G401 (cell line): ENCODE results near the gene MBL2. TPM values are rescaled to one million over a fixed set of nuclear protein-coding genes. Genes with fewer than 3 reads are reported as not detected.

ENCODE experiments used
- DNase-seq: peaks from one replicate; pipeline ENCODE4 v3.0.0-alpha.2; 2015; ENCODE audit warnings: low spot score
- in situ Hi-C: cut with HindIII; loops from 2 replicates; pipeline ENCODE4 v1.10.0; 2016; ENCODE audit warnings: low sequenced_read_pairs, mixed read lengths
- total RNA-seq: library from RNA; depleted of rRNA; stranded (reverse); fragments of >200 nt; shearing (Covaris generic); gene quantifications from 2 replicates; pipeline ENCODE4 v1.2.3, GENCODE V29; 2014; rRNA removed

MBL2 gene
- 0.17 and 0.43 TPM in 2 replicates for total RNA-seq

DNA sequence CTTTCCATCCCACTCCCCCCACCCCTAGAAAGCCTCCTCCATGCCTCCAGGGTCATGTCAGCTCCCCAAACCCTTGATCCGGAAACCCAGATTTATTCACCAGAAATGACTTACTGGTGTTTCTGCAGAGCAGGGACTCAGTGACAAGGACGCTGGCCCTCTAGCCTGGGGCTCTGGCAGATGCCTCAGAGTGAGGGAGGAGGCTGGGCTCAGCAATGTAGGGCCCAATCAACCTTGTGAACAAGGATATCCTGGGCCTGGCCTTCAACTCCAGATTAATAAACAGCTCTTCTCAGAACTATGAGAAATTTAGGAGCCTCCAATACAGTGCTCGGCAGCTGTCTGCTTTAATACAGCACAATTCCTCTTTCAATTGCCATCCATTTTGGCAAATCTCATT, at the start of gene MBL2:
Gene MBL2, minus strand, starts transcription at position 162 of the 400 bp plus-strand sequence. CDS start 1,149 bp downstream, outside the sequence.
- in situ Hi-C loops, result no loop called here
- no peak for DNase-seq

DNA sequence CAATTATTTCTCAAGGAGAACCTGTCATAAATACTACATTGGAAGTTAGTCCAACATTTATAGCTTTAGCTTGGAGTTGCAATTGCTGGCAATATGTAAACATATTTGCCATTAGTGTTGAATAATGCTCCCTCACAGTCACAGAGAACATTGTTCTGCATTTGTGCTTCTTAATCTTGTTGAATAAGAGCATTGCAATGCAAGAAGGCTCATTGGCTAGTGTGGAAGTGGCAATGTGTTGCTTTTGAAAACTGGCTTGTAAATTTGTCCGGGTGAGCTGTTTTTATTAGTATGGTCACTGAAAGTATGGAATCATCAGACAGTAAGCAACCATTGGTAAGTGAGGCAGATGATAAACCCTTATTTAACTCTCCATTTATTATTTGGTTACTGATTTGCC, 47.7 kb upstream of the MBL2 start:
- in situ Hi-C loops, result no loop called here
- no peak for DNase-seq

DNA sequence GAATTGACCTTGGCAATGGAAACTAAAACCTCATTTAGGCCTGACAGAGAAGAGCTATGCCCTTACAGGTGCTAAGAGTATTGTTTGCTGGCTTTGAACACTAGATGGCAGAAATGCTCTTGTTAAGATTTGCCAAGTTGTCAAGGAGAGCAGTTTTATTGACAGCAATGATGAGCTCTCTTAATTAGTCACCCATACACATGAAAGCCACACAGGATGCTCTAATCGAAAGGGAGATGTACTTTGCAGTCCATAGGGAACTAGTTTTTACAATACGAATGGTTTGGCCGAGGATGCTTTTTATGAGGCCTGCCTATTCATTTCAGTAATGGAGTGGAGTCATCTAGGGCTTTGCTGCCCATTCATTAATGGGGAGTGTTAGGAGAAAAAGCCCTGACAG, 45.4 kb upstream of the MBL2 start:
- in situ Hi-C loops, result no loop called here
- DNase-seq, result peak; percentile 42

DNA sequence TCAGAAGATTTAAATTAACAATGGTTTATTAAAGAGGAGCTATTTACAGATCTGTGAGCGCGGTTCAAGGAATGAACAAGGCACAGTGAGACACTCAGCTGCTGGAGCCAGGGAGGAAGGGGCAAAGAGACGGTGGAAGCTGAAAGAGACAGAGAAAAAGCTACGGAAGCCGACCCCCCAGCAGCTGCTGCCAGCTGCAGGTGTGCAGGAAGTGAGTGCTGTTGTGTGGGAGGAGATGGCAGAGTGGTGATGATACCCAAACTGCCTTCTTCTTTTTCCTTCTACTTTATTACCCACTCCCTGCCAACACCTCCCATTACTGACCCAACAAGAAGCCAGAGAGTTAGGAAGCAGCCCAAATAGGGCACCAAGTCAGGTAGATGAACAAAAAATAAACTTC, 41.9 kb upstream of the MBL2 start:
- in situ Hi-C loops, result no loop called here
- no peak for DNase-seq

DNA sequence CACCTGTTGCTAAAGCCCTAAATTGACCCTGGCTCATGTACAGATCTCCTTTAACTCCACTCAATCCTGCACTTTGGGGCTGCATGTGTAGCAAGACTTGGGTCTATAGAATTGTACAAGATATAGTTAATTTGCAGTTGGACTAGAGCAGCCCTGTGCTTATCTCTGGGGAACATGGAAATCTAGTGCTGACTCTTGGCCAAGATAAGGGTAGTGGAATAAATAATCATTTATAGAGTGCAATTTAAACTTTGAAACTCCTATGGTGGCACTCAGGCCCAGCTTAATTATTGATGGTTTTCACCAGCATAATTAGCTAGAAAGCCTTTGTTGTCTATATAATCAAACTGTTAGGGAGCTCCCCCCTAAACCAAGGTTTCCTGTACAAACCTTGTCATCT, 39.2 kb upstream of the MBL2 start:
- in situ Hi-C loops, result no loop called here

DNA sequence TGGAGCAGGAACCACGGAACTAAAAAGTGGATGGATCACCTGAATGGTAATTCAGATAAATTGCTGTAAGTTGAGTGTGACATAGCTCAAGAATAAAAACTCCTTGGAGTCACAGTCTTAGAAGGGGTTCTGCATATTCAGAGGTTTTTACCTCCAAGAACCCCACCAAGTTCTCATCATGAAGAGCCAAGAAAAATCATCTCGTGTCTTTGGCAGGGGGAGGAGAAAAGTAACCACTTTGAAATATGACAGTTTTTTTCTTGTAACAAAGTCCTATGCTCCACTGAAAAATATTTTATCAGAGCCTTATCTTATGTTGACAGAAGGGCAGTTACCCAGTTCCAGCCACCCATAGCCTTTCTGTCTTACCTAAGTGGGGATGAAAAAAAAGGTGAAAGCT, 38.2 kb upstream of the MBL2 start:
- no peak for DNase-seq
- in situ Hi-C loops, result no loop called here

More for the DNA sequence above, 39.2 kb upstream of the MBL2 start:
- DNase-seq, result no peak

DNA sequence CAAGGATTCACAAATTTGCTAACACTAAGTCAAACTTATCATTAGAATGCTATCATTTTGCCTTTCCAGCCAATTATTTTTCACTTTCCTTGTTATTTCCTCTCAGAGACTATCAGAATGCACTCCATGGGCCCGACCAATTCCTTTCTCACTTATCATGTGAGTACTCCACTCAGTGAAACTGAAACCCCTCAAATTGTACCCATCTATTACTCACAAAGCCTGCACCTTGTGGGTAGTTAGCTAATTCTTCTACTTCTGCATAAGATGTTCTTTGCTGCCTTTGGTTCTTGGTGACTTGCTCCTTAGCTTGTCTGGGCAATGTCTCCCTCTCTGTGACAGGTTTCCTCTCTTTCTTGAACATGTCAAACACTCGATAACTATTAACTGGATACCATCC, 35.2 kb upstream of the MBL2 start:
- DNase-seq, result no peak
- in situ Hi-C loops, result no loop called here

DNA sequence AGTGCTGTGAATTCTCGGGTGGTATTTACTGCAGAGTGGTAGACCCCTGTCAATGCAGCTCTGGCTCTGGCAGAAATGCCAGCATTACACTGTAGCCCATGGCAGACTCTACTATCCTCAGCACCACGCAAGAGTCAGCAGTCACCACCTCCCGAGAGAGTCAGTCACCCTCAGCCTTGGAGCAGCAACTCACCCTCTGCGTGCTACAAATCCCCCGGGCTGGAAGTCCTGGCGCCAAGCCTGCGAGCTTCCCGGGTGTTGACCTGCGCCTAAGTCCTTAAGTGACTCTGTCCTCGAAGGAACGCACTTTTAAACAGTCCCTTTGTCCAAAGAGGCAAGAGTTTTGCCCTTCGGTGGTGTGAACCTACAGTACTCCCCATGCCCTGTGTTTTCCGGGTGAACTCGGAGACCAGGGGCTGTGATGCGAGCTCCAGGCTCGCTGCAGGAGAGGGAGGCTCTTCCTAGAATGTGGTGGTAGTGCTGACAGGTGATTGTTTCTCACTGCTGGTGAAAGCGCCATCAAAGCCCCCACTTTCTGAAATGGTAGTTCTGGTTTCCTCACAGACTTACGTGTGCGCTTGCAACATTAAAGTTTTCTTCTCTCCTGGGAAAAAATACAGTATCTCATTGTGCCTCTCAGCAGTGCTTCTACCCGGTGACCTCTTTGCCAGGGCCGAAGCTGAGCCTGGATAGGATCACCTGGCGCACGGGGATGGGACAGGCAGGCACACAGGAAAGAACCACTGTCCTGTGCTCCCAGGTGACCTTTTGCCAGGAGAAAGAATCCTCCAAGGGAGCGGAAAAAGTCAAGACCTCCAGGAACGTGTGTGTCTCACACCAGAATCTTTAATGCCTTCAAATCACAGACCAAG, 33.1 kb upstream of the MBL2 start:
- no peak for DNase-seq
- in situ Hi-C loops, result no loop called here

DNA sequence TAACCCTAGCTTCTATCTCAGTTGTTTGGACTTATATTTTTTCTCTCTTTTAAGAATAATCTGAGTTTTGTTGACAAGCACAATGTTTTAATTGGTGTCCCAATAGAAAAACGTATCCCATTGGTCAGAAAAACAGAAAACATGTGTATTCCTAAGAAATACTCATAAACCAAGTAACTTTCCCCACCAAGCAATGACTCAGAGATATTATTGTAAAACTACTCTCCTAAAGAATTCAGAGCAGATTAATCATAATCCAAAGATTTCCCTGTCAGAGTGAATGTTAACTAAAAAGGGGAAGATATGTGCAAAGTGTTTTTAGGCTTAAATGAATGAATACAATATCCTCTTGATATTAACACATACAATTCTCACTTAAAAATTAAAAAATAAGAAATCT, 29.4 kb upstream of the MBL2 start:
- DNase-seq, result no peak
- in situ Hi-C loops, result no loop called here

DNA sequence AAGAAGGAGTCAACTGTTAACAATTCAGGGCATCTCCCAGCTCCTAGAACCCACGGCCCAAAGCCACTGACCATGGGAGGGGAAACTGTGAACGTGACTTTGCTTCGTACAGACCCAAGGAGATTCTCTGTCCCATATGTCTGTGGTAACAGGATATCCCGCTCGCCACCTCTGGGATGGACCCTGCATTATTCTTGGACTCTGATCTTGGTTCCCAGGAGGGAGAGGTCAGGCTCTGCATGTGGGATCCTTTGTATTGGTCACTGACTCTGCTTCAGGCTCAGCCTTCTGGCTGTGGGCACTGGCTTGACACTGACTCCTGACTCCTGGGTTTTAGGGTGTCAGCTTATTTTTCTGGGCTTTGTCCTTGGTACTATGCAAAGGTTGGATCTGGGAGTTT, 13.5 kb upstream of the MBL2 start:
- in situ Hi-C loops, result no loop called here
- DNase-seq, result no peak

DNA sequence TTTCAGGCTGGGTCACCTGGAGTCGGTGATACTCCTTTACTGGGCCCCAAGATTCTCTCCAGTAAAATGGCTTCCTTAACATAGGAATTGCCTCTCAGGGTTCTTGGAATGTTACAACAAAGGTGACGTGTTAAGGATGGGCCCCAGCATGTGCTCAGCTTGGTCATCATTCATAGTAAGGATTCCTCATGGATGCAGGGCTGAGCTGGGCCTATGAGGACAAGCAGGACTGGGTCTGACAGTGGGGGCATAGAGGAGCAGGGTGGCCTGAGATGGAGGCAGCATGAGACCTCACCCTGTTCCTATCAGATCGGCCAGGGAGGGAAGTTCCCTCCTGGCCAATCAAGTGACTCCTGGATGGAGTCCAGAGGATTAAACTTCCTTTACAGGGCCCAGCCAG, 12.8 kb upstream of the MBL2 start:
- in situ Hi-C loops, result no loop called here

DNA sequence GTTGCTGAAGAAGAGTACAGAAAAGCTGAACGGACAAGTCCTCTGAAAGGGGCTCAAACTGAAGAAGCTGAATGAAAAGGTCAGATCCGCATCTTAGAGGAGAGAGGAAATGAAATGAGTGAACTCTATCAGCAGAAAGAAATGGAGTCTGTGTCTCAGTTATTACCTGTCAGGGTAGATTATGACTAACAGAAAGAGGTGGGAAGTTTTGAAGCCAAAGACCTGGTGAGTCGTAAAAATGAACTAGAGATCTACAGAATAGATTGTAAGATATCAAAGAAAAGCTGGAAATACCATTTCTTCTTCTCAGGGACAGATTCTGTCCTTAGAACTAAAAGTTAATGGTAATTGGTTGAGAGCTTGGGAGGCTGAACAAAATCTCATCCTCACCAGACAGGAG, 11.1 kb upstream of the MBL2 start:
- in situ Hi-C loops, result no loop called here
- DNase-seq, result no peak

More for the DNA sequence above, 12.8 kb upstream of the MBL2 start:
- DNase-seq, result no peak

DNA sequence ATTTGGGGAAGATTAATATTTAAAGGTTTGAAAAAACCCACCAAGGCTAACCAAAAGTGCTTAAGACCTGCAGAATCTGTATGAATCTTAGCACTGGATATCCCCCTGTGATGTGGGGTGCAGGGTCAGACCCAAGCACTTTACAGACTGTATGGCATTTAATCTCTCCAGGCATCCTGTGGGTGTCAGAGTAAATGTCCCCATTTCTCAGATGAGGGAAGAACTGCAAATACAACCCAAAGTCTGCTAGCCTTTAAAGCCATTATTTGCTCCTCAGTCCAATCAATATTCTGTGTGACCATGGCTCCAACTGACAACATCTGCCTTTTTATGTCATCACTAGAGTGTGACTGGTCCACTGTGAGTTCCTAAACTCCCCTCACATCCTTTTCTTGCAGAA, 10.0 kb upstream of the MBL2 start:
- in situ Hi-C loops, result no loop called here
- DNase-seq, result no peak

DNA sequence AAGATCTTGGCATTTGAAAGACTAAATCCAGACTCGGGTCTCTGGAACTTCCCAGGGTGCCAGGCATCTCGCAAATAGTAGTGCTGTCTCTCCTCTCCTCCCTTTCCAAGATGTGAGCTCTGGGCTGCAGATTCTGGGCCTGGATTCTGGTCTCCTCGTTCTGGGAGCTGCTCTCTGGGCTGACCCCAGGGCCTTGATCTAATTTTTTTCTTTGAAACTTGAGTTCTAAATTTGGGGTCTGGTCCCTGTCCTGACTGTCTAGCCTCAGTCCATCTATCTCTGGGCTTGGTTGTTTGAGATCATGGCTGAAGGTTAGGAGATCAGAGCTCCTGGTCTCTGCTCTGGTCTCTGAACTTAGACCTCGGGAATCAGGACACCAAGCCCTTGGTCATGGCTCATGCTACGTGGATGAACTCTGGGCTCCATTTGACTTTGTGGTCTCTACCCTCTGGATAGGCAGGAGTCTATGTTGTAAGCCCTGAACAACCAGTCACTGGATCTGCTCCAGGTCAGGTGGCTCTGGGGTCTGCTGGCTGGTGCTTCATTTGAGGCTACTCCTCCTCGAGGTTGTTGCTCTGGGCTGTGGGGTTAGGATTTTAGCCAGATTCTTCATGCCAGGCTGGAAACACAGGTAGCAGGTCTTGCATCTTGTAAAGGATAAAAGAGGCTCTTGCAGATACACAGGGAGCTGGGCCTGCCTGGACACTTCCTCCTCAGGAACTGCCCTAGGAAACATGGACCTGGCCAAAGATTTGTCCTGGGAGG, 8.0 kb upstream of the MBL2 start:
- in situ Hi-C loops, result no loop called here
- no peak for DNase-seq

DNA sequence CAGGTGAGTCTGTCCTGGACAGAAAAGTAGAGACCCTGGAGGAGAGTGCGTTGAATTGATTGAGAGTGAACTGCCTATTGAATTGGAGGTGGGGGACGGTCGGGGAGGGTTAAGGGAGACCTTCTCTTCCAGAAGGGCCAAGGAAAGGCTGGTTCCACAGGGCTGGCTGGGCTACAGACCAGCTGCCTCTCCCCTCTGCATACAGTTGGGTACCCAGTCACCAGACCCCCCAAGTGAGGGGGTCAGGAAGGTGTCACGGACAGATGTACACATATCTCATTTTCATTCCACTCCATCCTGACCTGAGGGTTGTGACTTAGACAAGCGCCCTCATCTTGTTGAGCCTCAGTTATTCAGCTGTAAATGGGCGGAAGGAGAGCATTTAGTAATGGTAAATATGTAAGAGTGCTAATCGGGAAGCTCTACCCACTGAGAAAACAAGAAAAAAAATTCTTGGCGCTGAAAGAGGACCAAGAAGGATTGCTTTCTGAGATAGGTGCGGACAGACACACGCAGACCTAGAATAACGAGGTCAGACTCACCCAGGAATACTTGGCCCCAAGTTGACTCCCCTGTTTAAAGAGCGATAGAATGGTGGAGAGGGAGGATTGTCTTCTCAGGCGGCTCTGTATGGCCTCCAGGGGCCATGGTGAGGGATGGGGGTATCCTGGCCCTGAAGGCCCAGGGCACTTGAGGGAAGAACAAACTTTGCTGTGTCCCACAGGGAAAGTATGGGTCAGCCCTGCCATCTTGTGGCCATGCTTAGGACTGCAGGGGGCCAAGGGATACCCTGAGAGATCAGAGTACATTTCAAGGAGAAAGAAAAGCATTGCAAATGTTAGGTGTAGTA, 7.2 kb upstream of the MBL2 start:
- in situ Hi-C loops, result no loop called here
- DNase-seq, result peak; percentile 40

DNA sequence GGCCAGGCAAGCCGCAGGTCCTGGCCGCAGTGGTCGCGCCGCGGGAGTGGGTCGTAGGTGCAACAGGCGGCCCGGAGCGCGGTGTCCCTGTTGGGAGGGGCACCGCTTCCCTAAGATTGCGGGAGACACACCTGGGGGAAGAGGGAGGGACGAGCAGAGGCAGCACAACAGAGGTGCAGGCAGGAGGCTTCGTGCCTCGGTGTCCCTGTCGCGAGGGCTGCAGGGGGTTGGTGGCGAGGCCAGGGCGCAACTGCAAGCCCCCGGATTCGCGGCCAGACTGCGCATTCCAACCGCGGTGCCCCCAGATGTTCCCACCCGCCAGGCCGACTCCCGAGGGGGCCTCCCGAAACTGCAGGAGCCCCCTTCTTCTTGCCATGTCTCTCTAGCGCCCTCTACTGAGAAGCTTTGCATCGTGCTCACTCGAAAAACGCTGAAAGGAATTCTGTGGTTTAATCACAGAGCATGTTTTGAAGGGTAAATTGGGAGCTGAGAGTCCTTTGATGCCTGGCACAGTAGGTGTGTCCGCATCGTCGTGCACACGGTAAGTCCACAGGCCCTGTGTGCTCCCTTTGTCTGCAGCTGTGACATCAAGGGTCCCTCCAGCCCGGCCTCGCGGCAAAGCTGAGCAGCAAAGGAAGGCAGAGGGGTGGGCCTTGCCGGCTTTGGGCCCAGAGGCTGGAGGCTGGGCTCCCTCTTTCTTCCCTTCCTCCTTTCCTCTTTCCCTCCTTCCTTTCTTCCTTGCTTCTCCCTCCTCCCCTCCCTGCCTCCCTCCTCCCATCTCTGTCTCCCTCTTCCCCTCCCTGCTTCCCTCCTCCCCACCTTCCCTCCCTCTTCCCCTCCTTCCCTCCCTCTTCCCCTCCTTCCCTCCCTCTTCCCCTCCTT, 6.2 kb upstream of the MBL2 start:
- peak; percentile 18 for DNase-seq
- in situ Hi-C loops, result no loop called here

DNA sequence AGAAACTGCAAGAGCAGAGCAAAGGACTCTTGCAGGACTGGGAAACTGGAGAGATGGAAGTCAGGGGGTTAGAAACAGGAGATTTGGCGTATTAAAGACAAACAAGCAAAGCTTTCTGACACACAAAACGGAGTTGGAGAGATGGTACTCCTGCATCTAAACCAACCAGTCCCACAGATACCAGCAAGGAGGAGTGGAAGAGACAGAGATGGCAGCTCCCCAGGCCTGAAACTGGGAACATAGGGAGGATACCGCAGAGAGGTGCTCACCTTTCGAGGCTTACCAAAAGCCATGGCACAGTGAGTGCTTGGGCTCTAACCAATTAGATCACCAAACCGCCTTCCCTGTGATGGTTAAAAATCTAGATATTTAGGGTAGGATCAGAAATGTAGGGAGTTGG, 4.8 kb upstream of the MBL2 start:
- no peak for DNase-seq
- in situ Hi-C loops, result no loop called here

DNA sequence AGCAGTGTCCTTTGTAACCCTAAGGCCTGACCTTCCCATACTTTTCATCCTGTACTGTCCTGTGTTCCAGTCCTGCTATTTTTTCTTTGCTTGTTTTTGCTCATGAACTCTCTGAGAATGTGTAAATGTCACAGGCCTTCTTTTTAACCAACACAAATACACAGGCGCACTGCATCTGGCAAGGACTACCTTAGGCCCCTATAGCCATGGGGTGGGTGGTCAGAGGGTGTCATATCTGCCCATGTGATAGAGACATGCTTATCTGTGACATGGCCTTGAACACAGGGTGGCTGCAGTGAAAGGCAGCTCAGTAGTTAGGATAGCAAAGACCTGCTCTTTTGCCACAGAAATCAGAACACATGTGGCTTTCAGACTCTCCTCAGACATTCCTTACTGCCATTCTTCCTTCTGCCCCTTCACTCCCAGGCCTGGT, 3.9 kb upstream of the MBL2 start:
- no peak for DNase-seq
- in situ Hi-C loops, result no loop called here
